ENCODE data around the gene GTPBP4. TPM values are rescaled to one million over a fixed set of nuclear protein-coding genes. Genes with fewer than 3 reads are reported as not detected.

The GTPBP4 gene
- total RNA-seq, 1 experiment from 2014 or later: 111 TPM

GRCh38 chr10:966466-967235 lies 21.6 kb upstream of the GTPBP4 start:
- Histone ChIP-seq H3K4me1 (ENCODE audit: control insufficient read depth in 1 of 2, insufficient read depth in 2 of 2, low read length in 2 of 2) (no peaks in the 10 kb centered on the region), H3K9ac (ENCODE audit: low read length) (no peak overlapping the region), H3K4me3 (replicated peaks in 1 of 2; ENCODE audit: low read depth in 1 of 2, low read length in 2 of 2) (no peak overlapping the region), H3K9me3 (ENCODE audit: control insufficient read depth in 1 of 2, insufficient read depth in 1 of 2, low read depth in 1 of 2, low read length in 2 of 2) (no peaks in the 10 kb centered on the region), H3K4me2 (ENCODE audit: low read length) (no peak overlapping the region), H2AFZ (ENCODE audit: low read depth, low read length, poor library complexity, severe bottlenecking) (no peak overlapping the region), H3K79me2 (ENCODE audit: insufficient read depth, low read length) (no peaks in the 10 kb centered on the region), H4K20me1 (ENCODE audit: insufficient read depth) (no peaks in the 10 kb centered on the region), H3K9me2 (ENCODE audit: insufficient read depth) (no peaks in the 10 kb centered on the region), H3K36me3 (ENCODE audit: control insufficient read depth in 1 of 2, insufficient read depth in 2 of 2, low read length in 2 of 2) (no peaks in the 10 kb centered on the region), H3K27ac (ENCODE audit: low read depth, low read length) (no peak overlapping the region), H3K27me3 (ENCODE audit: insufficient read depth, low read length) (no peaks in the 10 kb centered on the region; the same call in 1 of the 2 replicates)
- TF ChIP-seq ZBTB33 (IDR thresholded peaks at IDR 0.05; ENCODE audit: extremely low read depth, insufficient replicate concordance, low read length) (no peak), EZH2phosphoT487 (IDR thresholded peaks at IDR 0.05; ENCODE audit: borderline replicate concordance) (no peak), FOSL1 (IDR thresholded peaks at IDR 0.05; ENCODE audit: low read depth) (no peak), ELF1 (IDR thresholded peaks at IDR 0.05; ENCODE audit: borderline replicate concordance, low read depth) (no peak), ZFX (IDR thresholded peaks at IDR 0.05) (no peak), EGR1 (IDR thresholded peaks at IDR 0.05; ENCODE audit: low read depth) (no peak), JUND (IDR thresholded peaks at IDR 0.05) (no peak), POLR2A (IDR thresholded peaks at IDR 0.05; ENCODE audit: borderline replicate concordance, extremely low read depth, insufficient read depth, insufficient read length) (no peak), POLR2AphosphoS5 (IDR thresholded peaks at IDR 0.05; ENCODE audit: low read depth, low read length) (no peak)
- DNase-seq (ENCODE audit: low read depth, low spot score) (no peak), ATAC-seq (no peak)
- no TSS peak for BruUV-seq (replicated peaks)
- intact Hi-C loops (cut with micrococcal nuclease): no loop called here
- ChIA-PET CTCF (no interaction called here), POLR2A (no interaction called here), RAD21 (ENCODE audit: low non-redundant PET in 1 of 2, low total read pairs in 2 of 2, uncharacterized antibody in 2 of 2, unreplicated experiment in 2 of 2) (no interaction called here)
